Myocyte (in vitro differentiated cells): Measurements from ENCODE around the gene ZMIZ1. TPM values are rescaled to one million over a fixed set of nuclear protein-coding genes. Genes with fewer than 3 reads are reported as not detected.
A peak's percentile ranks its signal among the peaks of the same experiment; 100 is the strongest.

Experiments used
- DNase-seq: peaks from one replicate; pipeline ENCODE4 v3.0.0-alpha.2; 2012; ENCODE audit warnings: low read depth
- total RNA-seq: library from RNA; depleted of rRNA; stranded (reverse); fragments of >200 nt; gene quantifications from 2 replicates; pipeline ENCODE4 v1.2.3, GENCODE V29; 2014

Gene ZMIZ1
- total RNA-seq, 1 donor from 2014 or later, result 10.0 TPM

DNA sequence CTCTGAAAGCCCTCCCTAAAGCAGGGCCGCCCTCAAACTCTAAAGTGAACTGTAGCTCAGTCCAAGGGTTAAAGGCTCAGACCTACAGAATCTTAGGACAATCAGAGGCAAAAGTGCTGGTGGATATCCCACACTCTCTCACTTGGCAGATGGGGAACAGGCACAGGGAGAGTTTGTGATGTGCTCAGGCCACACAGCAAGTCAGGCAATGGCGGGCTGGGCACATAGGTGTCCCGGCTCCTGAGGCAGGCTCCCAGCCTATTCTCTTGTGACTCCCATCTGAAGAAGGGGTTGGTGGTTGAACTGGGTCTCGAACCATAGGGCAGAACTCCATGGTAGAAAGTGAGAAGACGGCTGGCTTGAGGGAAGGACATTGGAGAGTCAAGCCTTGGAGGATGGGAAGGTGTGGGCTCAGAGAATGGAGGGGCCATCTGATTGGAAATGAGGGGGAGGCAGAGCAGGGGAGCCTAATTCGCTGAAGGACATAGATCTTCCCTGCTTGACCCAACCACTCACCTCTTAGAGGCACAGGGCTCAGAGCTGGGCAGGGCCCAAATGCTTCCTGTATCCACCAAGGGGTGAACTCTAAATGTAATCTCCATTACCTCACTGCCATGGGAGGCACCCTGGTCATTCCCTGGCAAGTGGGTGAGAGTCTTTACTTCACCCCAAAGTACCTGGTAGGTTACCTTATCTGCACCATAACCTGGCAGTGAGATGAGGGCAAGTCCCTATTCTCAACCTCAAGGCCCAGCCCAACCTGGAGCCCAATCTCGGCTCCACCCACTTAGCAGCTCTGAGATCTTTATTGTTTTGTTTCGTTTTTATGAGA is 4.9 kb upstream of the ZMIZ1 start:
- no peak for DNase-seq

DNA sequence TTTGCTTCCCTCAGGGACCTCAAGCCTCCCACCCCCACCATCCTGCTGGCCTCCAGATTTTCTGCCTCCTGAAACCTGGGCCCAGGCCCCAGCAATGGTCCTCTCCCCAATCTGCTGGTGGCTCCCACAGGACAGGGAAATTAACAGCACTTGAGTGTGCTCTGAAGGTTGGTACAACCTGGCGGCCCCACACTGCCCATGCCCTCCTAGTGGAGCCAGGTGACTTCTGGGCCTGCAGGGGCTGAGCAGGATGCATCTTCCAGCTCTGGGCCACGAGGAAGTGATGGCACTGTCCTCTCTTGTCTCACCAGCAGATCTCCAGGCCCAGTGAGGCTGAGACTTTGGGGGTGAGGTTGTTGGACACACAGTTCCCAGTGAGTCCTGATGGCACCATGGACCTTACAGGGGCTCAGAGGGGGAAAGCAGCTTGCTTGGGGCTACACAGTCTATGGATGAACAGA is 3.6 kb upstream of the ZMIZ1 start:
- no peak for DNase-seq

DNA sequence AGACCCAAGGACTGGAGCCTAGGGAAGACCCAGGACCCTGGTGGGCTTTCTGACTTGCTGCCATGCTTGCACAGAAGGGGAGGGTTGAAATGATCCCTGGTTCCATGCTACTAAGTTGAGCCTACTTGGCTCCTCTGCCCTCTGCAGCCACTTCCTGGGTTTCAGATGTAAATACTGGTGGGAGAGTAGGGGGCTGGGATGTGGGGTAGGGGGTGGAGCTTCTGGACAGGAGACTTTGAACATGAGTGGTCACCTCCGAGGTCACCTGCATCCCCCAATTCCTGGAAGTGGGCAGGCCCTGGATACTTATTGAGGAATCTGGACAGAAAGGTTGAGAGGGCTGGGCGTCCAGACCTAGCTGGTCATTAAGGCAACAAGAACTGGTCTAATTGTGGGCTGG is 2.9 kb upstream of the ZMIZ1 start:
- DNase-seq, result no peak

- DNase-seq, result peak; percentile 47
These were observed 2.1 kb upstream of the ZMIZ1 start for GRCh38 chr10:79066411-79067240.

- peak; percentile 92 for DNase-seq
These were observed 1.2 kb upstream of the ZMIZ1 start for GRCh38 chr10:79067241-79068202.

GRCh38 chr10:79068203-79068561 is 584 bp upstream of the ZMIZ1 start:
- no peak for DNase-seq

DNA sequence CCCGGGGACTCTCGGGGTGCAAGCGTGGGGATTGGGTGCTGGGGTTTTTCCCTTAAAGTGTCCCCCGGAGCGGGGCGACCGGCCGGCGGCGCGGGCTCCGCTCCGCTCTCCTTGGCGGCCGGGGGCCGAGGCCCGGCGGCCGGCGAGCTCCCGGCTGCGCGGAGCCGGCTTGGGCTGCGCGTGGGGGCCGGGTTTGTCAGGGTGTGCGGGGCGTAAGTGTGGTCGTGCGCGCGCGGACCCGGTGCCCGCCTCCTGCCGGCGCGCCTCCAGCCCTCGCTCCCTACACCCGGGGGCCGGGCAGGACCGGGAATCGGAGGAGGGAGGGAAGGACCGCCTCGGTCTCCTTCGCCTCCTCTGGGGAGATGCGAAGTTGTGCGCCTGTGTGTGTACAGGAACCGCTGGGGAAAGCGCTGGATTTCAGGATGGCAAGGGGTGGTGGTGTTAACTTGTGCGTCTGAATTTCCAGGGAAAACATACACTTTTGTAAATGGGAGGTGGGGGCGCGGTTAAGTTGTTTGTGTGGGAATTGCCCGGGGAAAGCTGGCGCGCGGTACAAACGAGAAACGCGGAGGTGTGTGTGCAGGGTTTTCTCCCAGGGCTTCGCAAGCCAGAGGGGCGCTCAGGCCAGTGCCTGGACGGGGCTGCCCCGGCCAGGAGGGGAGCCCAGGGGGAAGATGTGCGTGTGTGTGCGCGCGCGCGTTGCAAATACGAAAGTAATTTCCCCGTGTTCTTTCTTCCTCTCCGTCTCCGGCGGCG is 737 bp downstream of the ZMIZ1 start:
- DNase-seq, result peak; percentile 65

GRCh38 chr10:79070081-79070605 is 1.4 kb downstream of the ZMIZ1 start:
- peak; percentile 37 for DNase-seq

GRCh38 chr10:79070606-79071395 is 2.0 kb downstream of the ZMIZ1 start:
- DNase-seq, result peak; percentile 83

DNA sequence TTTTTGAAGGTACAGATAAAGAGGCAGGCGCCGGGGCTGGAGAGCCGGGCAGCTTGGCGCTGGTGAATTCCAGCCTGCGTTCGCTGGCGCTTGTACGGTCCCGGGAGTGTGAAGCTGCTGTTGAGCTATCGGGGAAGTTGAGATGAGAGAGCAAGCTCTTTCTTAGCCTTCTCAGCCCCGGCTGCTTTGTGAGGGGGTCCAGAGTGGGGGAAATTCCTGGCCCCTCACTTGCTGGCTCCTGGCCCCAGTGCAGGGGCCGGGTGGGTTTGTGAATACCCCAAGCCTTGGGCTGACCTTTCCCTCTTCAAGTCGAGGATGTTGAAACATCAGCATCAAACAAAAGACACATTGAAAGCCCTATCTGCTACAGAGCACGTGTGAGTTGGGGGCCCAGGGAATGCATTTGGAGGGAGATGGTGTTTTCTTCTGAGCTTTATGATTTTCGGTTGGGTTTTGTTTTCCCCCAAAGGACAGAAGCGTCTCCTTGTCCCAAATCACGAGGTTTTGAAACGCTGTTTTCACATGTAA is 2.7 kb downstream of the ZMIZ1 start:
- DNase-seq, result no peak

DNA sequence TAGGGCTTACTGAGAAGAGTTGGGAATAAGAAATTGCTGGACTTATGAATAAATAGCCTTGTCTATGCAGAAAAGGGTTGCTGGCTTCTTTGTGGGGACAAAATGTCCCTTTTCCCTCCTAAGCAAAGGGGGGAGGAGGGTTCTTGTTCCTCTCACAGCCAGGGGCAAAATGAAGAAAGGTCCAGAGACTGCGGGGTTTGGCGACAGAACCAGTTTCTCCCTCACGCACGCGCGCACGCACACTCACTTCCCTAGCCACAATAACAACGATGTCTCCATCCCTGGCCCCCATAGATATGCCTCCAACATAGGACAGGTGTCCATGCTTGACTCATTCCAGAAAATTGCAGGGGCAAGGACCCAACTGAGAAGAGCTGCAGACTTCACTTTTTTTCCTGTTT is 3.3 kb downstream of the ZMIZ1 start:
- DNase-seq, result no peak

DNA sequence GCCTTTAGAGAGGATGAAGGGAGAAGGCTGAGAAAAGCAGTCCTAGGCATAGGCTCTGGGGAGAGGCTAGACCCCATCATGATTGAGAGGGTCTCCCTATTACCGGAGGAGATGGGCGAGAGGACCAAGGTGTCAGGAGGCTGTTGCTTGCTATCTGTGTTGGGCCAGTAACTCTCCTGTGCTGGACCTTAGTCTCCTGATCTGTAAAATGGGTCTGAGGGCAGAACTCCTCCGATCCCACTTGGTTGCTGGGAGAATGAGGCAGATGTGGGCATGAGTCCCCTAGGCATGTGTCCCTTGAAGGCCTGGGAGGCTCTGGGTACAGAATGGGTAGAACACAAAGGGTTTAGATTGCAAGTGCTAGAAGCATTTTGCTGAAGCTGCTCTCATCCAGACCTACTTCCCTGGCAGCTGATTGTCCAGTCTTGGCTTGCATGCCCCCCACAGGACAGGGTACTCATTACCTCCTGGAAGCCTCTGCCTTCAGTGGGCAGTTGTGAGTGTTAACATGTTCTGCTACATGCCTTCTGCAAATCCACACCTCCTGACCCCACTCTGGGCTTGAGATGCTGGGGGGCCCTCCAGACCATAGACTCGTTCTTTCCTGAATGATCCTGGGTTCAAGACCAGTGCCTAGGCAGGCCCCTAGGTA is 4.4 kb downstream of the ZMIZ1 start:
- peak; percentile 32 for DNase-seq

DNA sequence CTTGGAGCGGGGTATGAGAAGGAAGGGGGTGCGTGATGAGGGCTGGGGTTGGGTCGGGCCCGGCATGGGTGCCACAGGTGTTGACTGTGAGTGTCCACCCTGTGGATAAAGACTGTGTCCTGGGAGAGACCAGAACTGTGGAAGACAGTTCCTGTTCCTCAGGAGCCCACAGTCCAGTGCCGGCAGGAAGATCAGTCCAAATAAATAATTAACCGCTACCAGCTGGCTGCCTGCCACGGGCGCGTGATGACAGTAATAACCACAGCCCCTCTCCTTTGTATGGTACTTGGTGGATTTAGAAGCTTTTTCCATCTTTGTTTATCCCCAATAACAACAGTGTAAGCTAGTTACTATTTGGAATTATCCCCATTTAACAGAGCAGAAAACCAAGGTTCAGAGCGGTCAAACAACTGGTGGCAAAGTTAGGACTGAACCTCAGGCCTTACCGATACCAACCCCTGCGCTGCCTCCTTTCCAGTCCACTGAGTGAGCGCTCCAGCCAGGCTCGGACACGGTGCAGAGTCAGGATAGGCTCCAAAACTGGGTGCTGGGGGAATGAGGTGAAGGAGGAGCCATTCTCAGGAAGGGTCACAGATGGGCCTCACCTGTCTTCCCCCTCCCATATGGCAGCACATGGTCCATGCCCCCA is 5.1 kb downstream of the ZMIZ1 start:
- DNase-seq, result no peak

- DNase-seq, result no peak
These were observed 6.0 kb downstream of the ZMIZ1 start for GRCh38 chr10:79074732-79075131.

GRCh38 chr10:79075418-79075817 is 6.7 kb downstream of the ZMIZ1 start:
- no peak for DNase-seq

DNA sequence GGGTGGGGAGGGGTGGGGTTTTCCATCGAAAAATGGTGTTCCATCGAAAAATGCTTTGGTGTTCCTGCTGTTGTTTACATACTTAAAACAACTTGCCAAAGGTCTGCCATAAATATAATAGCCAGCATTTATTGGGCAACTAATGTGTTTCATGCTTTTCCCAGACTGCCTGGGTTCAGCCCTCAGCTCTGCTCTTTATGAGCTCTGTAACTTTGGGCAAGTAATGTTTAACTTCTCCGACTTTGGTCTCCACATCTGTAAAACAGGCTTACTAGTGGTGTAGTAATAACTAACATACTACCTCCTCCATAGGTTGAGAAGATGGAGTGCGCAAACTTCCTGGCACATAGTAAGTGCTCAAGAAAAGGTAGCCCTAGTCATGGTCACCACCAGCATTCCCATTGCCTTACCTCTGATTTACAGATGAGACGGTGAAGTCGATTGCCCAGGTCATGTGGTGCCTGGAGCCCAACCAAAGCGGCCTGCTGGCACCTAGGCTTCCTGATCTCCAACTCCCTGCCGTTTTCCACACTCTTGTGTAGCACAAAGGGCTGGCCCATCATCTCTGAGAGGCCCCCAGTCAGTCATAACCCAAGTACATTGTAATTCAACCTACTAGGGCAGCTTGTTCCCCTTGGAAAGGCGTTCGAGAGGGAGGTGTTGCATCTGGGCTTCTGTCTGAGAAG is 8.9 kb downstream of the ZMIZ1 start:
- DNase-seq, result no peak

- DNase-seq, result no peak
These were observed 9.7 kb downstream of the ZMIZ1 start for GRCh38 chr10:79078367-79079053.
